Kidney tubule cell (primary cell): Measurements from ENCODE around the gene CPLANE1.
"Not testable (repeated sequence)": the region's sequence is repeated elsewhere in the genome, so short reads cannot be mapped to it uniquely, and the experiment has no call there.

ENCODE experiments used
- DNase-seq: peaks from one replicate; pipeline ENCODE4 v3.0.0-alpha.2; 2018; ENCODE audit warnings: low spot score

Gene CPLANE1

GRCh38 chr5:37121027-37121426 is 128.1 kb downstream of the CPLANE1 start:
- DNase-seq = no peak

GRCh38 chr5:37120270-37120669 is 128.9 kb downstream of the CPLANE1 start:
- no peak for DNase-seq

- no peak for DNase-seq
These were observed 132.8 kb downstream of the CPLANE1 start for GRCh38 chr5:37116359-37116758.

- DNase-seq = no peak
These were observed 136.7 kb downstream of the CPLANE1 start for GRCh38 chr5:37112383-37112991.

GRCh38 chr5:37111426-37112382 is 137.5 kb downstream of the CPLANE1 start:
- DNase-seq = no peak

GRCh38 chr5:37110135-37110534 is 139.0 kb downstream of the CPLANE1 start:
- DNase-seq = no peak

- no peak for DNase-seq
These were observed 139.8 kb downstream of the CPLANE1 start for GRCh38 chr5:37109338-37109737.

GRCh38 chr5:37103302-37103701 is 145.9 kb downstream of the CPLANE1 start:
- DNase-seq = no peak

- DNase-seq = not testable (repeated sequence)
These were observed 149.9 kb downstream of the CPLANE1 start for GRCh38 chr5:37099267-37099666.

- DNase-seq = not testable (repeated sequence)
These were observed 155.4 kb downstream of the CPLANE1 start for GRCh38 chr5:37093795-37094194.

- DNase-seq = no peak
These were observed 158.4 kb downstream of the CPLANE1 start for GRCh38 chr5:37090781-37091180.

- no peak for DNase-seq
These were observed 159.0 kb downstream of the CPLANE1 start for GRCh38 chr5:37090123-37090726.

- no peak for DNase-seq
These were observed 161.2 kb downstream of the CPLANE1 start for GRCh38 chr5:37088009-37088408.

GRCh38 chr5:37086466-37087173 is 162.6 kb downstream of the CPLANE1 start:
- peak; percentile 14 for DNase-seq

- not testable (repeated sequence) for DNase-seq
These were observed 163.2 kb downstream of the CPLANE1 start for GRCh38 chr5:37086026-37086425.

GRCh38 chr5:37082977-37083376 is 166.2 kb downstream of the CPLANE1 start:
- not testable (repeated sequence) for DNase-seq

GRCh38 chr5:37080697-37081096 is 168.5 kb downstream of the CPLANE1 start:
- DNase-seq = no peak

- DNase-seq = no peak
These were observed 172.0 kb downstream of the CPLANE1 start for GRCh38 chr5:37077146-37077545.

- no peak for DNase-seq
These were observed 173.7 kb downstream of the CPLANE1 start for GRCh38 chr5:37075399-37075950.

- peak; percentile 50 for DNase-seq
These were observed 177.1 kb downstream of the CPLANE1 start for GRCh38 chr5:37071901-37072581.

- no peak for DNase-seq
These were observed 177.7 kb downstream of the CPLANE1 start for GRCh38 chr5:37071487-37071886.
